GM18861 (cell line): Measurements from ENCODE around the gene CCS.
"Not testable (repeated sequence)": the region's sequence is repeated elsewhere in the genome, so short reads cannot be mapped to it uniquely, and the experiment has no call there.

ENCODE experiments used
- ATAC-seq: cut with Tn5 transposase; IDR thresholded peaks from one replicate; pipeline ENCODE4 v1.9.1; 2021; ENCODE audit not compliant: unreplicated experiment

The CCS gene

GRCh38 chr11:66561178-66561974 lies 31.6 kb upstream of the CCS start:
- no peak for ATAC-seq

- ATAC-seq = no peak
Observed at GRCh38 chr11:66561975-66562248, 31.1 kb upstream of the CCS start.

GRCh38 chr11:66562275-66562674 lies 30.7 kb upstream of the CCS start:
- ATAC-seq = no peak

GRCh38 chr11:66562907-66563583 lies 29.9 kb upstream of the CCS start:
- no peak for ATAC-seq

- no peak for ATAC-seq
Observed at GRCh38 chr11:66563832-66564231, 29.2 kb upstream of the CCS start.

- no peak for ATAC-seq
Observed at GRCh38 chr11:66564538-66564937, 28.4 kb upstream of the CCS start.

- no peak for ATAC-seq
Observed at GRCh38 chr11:66564984-66565383, 28.0 kb upstream of the CCS start.

GRCh38 chr11:66566221-66566620 lies 26.8 kb upstream of the CCS start:
- ATAC-seq = no peak

- no peak for ATAC-seq
Observed at GRCh38 chr11:66567787-66568123, 25.2 kb upstream of the CCS start.

GRCh38 chr11:66568124-66568916 lies 24.7 kb upstream of the CCS start, which contains the start of gene CTSF:
Gene CTSF (minus strand): TSS chr11:66568606. CDS start chr11:66568486, 120 bp downstream.
- no peak for ATAC-seq

- ATAC-seq = no peak
Observed at GRCh38 chr11:66569076-66569475, 23.9 kb upstream of the CCS start.

- ATAC-seq = no peak
Observed at GRCh38 chr11:66570079-66570849, 22.7 kb upstream of the CCS start.

GRCh38 chr11:66570850-66571180 lies 22.2 kb upstream of the CCS start:
- no peak for ATAC-seq

GRCh38 chr11:66579017-66579606 lies 13.9 kb upstream of the CCS start:
- ATAC-seq = no peak

GRCh38 chr11:66580803-66581202 lies 12.2 kb upstream of the CCS start:
- no peak for ATAC-seq

- ATAC-seq = no peak
Observed at GRCh38 chr11:66581261-66581660, 11.7 kb upstream of the CCS start.

GRCh38 chr11:66582565-66583147 lies 10.3 kb upstream of the CCS start:
- ATAC-seq = not testable (repeated sequence)

GRCh38 chr11:66585447-66585846 lies 7.5 kb upstream of the CCS start:
- not testable (repeated sequence) for ATAC-seq

- ATAC-seq = no peak
Observed at GRCh38 chr11:66586136-66586535, 6.8 kb upstream of the CCS start.

GRCh38 chr11:66589315-66589714 lies 3.7 kb upstream of the CCS start:
- ATAC-seq = not testable (repeated sequence)
